Posterior cingulate gyrus (tissue), 11 donors: Measurements from ENCODE around the gene UPF2.
A peak's percentile ranks its signal among the peaks of the same experiment; 100 is the strongest.

Experiments used
- DNase-seq, 10 donors: peaks; one replicate each; pipeline versions ENCODE4 v3.0.0 to v3.0.0-alpha.2; 2020 to 2021; ENCODE audit warnings: mixed read lengths in 3 of 10
- intact Hi-C: fragments of 100-400 bp; cut with DNase I; formaldehyde crosslinking; loops from one replicate; pipeline ENCODE4 v1.15.1; 2023

Gene UPF2

DNA sequence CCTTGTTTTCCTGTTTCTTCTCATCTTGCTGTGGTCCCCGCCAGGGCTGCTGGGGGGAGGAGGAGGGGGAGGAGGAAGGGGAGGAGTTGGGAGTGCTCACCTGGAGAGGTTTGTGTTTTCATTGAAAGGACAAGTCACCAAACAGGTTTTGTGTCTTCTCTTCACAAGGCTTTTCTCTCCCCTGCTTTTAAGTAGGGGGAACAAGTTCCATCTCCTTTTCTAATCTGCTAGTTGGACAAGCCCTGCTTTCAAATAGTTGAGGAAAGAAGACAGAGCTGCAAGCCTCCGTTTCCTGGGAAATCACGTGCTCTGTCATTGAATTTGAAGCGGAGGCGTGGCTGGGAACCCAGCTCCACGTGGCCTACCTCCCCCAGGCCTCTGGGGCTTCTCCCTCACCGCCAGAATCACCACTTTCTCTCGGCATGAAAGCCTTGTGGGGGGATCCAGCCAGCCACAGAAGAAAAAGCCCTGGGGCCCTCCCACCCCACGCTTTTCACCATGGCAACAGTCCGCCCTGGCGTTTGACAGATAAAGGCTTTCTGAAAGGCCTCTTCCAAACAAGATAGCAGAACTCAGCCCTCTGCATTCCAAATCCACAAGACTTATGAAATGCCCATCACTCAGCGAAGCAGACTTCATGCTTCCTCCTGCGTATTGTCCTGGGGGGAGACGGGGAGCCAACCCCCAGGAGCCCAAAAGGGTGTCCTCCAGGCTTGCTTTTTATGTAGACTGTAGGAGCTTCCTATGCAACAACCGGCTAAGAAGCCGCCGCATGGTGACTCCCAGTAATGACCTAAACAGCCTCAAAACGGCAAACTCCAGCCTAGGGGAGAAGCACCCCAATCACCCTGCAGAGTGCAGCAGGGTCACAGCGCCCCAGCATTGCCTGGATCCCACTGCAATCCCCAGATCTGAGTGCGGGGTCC lies 167.8 kb downstream of the UPF2 start:
- intact Hi-C loops, result no loop called here
- DNase-seq, result peak in 1 of 10 donors; percentile 7

DNA sequence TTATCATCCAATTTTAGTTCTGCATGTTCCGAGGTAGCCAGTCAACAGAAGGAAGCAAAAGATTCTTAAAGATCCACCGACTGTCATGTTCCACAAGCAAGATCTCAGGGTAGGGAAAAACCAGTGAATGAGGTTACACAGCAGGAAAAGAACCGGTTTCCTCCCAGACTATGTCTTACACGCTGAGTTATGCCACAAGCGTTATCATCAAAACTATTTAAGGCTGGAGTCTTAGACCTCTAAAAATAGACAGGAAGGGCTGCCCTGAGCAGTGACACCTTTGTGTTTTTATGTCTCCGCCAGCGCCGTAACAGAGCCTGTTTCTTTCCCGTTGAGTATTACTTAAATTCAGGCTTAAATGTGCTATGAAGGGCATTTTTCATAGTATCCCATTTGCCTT lies 171.1 kb downstream of the UPF2 start:
- DNase-seq, result no peak
- intact Hi-C loops, result no loop called here

DNA sequence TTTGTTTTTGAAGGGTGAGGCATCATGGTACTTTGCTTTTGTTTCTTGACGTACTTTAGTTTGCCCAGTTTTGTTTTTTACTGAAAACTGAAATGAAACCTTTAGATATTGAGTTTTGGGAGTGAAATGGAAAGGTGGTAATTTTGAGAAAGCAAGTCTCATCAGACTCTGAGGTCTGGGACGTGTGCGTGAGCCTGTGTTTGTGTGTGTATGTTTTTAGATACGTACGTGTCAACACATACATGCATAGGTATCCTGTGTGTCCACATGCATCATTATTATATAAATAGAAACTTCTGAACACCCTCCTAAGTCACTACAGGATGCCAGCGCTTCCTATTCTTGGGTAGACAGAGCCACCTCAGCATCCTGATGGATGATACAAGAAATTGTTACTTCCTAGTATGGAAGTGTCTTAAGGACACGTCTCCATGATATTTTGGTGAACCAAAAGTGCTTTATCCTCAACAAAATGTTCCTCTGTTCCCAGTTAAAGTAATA lies 171.7 kb downstream of the UPF2 start:
- intact Hi-C loops, result no loop called here
- DNase-seq, result no peak

DNA sequence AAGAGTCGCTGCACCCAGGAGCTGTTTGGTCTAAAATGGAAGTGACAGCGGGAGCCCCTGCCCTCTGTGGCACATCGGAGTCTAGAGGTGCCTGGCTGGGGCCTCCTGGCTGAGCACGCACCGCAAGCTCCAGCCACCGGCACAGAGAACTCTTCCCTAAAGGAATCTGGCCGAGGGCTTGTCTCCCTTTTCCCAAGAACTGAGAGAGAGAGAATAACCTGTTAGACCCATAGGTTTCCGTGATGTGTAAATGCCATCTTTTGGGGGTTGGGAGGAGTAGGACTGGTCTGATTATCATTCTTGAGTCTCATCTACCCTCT lies 172.2 kb downstream of the UPF2 start:
- intact Hi-C loops, result no loop called here

More for the DNA sequence above, 172.2 kb downstream of the UPF2 start:
- no peak for DNase-seq
